Endothelial cell of umbilical vein (primary cell): ENCODE results near the gene NRG3. TPM values are rescaled to one million over a fixed set of nuclear protein-coding genes. Genes with fewer than 3 reads are reported as not detected.

Experiments used
- BruUV-seq: library from RNA; stranded (reverse); fragments of 400-500 nt; replicated peaks from 2 replicates; lab custom pipeline; 2021; lab: Mats Ljungman, UMichigan
- CTCF ChIA-PET: fragments of 300-600, 350-600 bp; sonication (Branson Sonifier 250); formaldehyde crosslinking; loops from one replicate; lab custom pipeline; 2021; ENCODE audit warnings: antibody characterized with exemption, inconsistent platforms; lab: Charles Lee
- POLR2A ChIA-PET: fragments of 300-600, 350-600 bp; sonication (Branson Sonifier 250); formaldehyde crosslinking; loops from one replicate; lab custom pipeline; 2021; ENCODE audit warnings: antibody characterized with exemption, inconsistent platforms; lab: Charles Lee
- DNase-seq: peaks from one replicate; pipeline ENCODE4 v3.0.0-alpha.2; 2011; ENCODE audit warnings: low read depth, low spot score
- FAIRE-seq: peaks from 2 replicates; lab custom pipeline; 2011; peaks lifted over from hg19 to GRCh38; lab: Jason Lieb, UNC
- H2AFZ ChIP-seq: 2 replicates; pipeline ENCODE4 v1.6.0; 2012; ENCODE audit warnings: low read depth, low read length, control low read depth, inconsistent platforms
- H3K27ac ChIP-seq: 2 replicates; pipeline ENCODE4 v1.5.1; 2011; ENCODE audit warnings: low read depth, mild to moderate bottlenecking, control low read depth, low read length, moderate library complexity; ENCODE audit not compliant: insufficient read depth
- H3K27me3 ChIP-seq, 2 experiments: 2 replicates each; pipeline versions ENCODE4 v1.6.0 to v1.6.1; 2011; ENCODE audit warnings: low read length in 2 of 2, mixed read lengths in 1 of 2; ENCODE audit not compliant: control insufficient read depth in 2 of 2, insufficient read depth in 2 of 2
- H3K36me3 ChIP-seq, 2 experiments: 2 replicates in 1 of 2; 3 replicates in 1 of 2; pipeline ENCODE4 v1.5.1; 2011; ENCODE audit warnings: low read length in 2 of 2, mild to moderate bottlenecking in 1 of 2, moderate library complexity in 1 of 2; ENCODE audit not compliant: control insufficient read depth in 2 of 2, insufficient read depth in 2 of 2; ENCODE audit errors: extremely low read depth in 1 of 2
- H3K4me1 ChIP-seq: 3 replicates; pipeline ENCODE4 v1.5.1; 2011; ENCODE audit warnings: mild to moderate bottlenecking, low read length; ENCODE audit not compliant: control insufficient read depth, insufficient read depth; ENCODE audit errors: extremely low read depth
- H3K4me2 ChIP-seq: 2 replicates; pipeline ENCODE4 v1.6.1; 2011; ENCODE audit warnings: low read length, control low read depth, mixed read lengths; ENCODE audit not compliant: insufficient read depth
- H3K4me3 ChIP-seq, 3 experiments: fragments of 200-600 bp in 1 of 3; sonication (generic), shearing (Covaris generic) in 1 of 3; replicated peaks in 1 of 3; 2 replicates each; pipeline ENCODE4 v1.5.1; 2011 to 2016; ENCODE audit warnings: control low read depth in 3 of 3, low read length in 3 of 3, mild to moderate bottlenecking in 2 of 3, inconsistent platforms in 1 of 3, low read depth in 1 of 3, moderate library complexity in 1 of 3; ENCODE audit not compliant: insufficient read depth in 1 of 3
- H3K79me2 ChIP-seq: 2 replicates; pipeline ENCODE4 v1.6.0; 2012; ENCODE audit warnings: low read length, inconsistent platforms; ENCODE audit not compliant: control insufficient read depth, insufficient read depth
- H3K9ac ChIP-seq: replicated peaks from 2 replicates; pipeline ENCODE3; 2011; ENCODE audit warnings: low read length, control low read depth; ENCODE audit not compliant: insufficient read depth; ENCODE audit errors: extremely low read depth
- H3K9me1 ChIP-seq: replicated peaks from 3 replicates; pipeline ENCODE4 v1.6.0; 2011; ENCODE audit warnings: mild to moderate bottlenecking, low read length; ENCODE audit not compliant: control insufficient read depth, insufficient read depth; ENCODE audit errors: extremely low read depth
- H3K9me3 ChIP-seq: replicated peaks from 2 replicates; pipeline ENCODE4 v1.5.1; 2012; ENCODE audit warnings: low read length, inconsistent platforms; ENCODE audit not compliant: control insufficient read depth, insufficient read depth
- H4K20me1 ChIP-seq: replicated peaks from 2 replicates; pipeline ENCODE3; 2011; ENCODE audit warnings: mild to moderate bottlenecking, low read length; ENCODE audit not compliant: control insufficient read depth, insufficient read depth; ENCODE audit errors: extremely low read depth
- EZH2 ChIP-seq: IDR thresholded peaks from 2 replicates; pipeline ENCODE4 v1.6.1; 2012; ENCODE audit warnings: borderline replicate concordance, low read depth, mild to moderate bottlenecking, moderate library complexity, low read length, inconsistent platforms; ENCODE audit not compliant: severe bottlenecking
- FOS ChIP-seq: IDR thresholded peaks from 2 replicates; pipeline ENCODE4 v1.6.1; 2011; ENCODE audit warnings: mild to moderate bottlenecking, low read length, moderate library complexity, borderline replicate concordance; ENCODE audit not compliant: insufficient read depth
- GATA2 ChIP-seq: IDR thresholded peaks from 2 replicates; pipeline ENCODE4 v1.7.0; 2011; ENCODE audit warnings: low read depth, mild to moderate bottlenecking, moderate library complexity, mixed read lengths, low read length; ENCODE audit not compliant: insufficient read length, insufficient read depth
- MAX ChIP-seq: IDR thresholded peaks from 2 replicates; pipeline ENCODE4 v1.6.1; 2011; ENCODE audit not compliant: insufficient read depth, insufficient read length
- MYC ChIP-seq: IDR thresholded peaks from one replicate; pipeline ENCODE4 v1.6.1; 2011; ENCODE audit warnings: mild to moderate bottlenecking, low read depth, low read length
- POLR2A ChIP-seq: IDR thresholded peaks from 2 replicates; pipeline ENCODE4 v1.6.1; 2012; ENCODE audit warnings: low read depth, mild to moderate bottlenecking, control low read depth, low read length
- POLR2AphosphoS5 ChIP-seq: IDR thresholded peaks from 2 replicates; pipeline ENCODE4 v1.6.1; 2012; ENCODE audit warnings: low read depth, mild to moderate bottlenecking, control low read depth, low read length, moderate library complexity; ENCODE audit not compliant: insufficient read depth
- dilution Hi-C: fragments of 300-500 bp; cut with MboI; formaldehyde crosslinking; loops from one replicate; pipeline ENCODE4 v1.15.0; 2019; ENCODE audit warnings: low sequenced_read_pairs; ENCODE audit not compliant: extremely low pct_ligation_motif_present
- intact Hi-C: fragments of 100-400 bp; cut with micrococcal nuclease; formaldehyde crosslinking; loops from one replicate; pipeline ENCODE4 v1.10.0; 2022
- polyA plus RNA-seq, 4 experiments: library from polyadenylated mRNA; depleted of rRNA in 3 of 4; stranded (reverse) in 3 of 4; unstranded in 1 of 4; fragments of >200 nt; gene quantifications; 2 replicates each; pipeline versions ENCODE4 v1.2.1 to v1.2.3, GENCODE V29; 2011 to 2012; ENCODE audit warnings: missing spikeins in 1 of 4
- total RNA-seq: library from RNA; stranded (reverse); gene quantifications from 2 replicates; pipeline ENCODE4 v1.2.3, GENCODE V29; 2021

NRG3 gene
- total and polyA plus RNA-seq, 2 donors (not counting 3 experiments of a cell fraction or from before 2014, with no cell fraction given) = 1.9 to 3.9 TPM

- no peaks in the 10 kb centered on the region for H3K9me3 ChIP-seq
- no peak overlapping the region for H3K9ac ChIP-seq
- POLR2A ChIA-PET = no interaction called here
- CTCF ChIA-PET = no interaction called here
- H3K79me2 ChIP-seq = no peaks in the 10 kb centered on the region
- no peaks in the 10 kb centered on the region for H3K4me1 ChIP-seq
- no peak overlapping the region for H3K27ac ChIP-seq
- DNase-seq (no peak), FAIRE-seq (no peak)
- no peak overlapping the region for H2AFZ ChIP-seq
- H4K20me1 ChIP-seq = no peaks in the 10 kb centered on the region
- BruUV-seq = no TSS peak
- H3K4me2 ChIP-seq = no peak overlapping the region
- no peak overlapping the region for H3K4me3 ChIP-seq
- no peaks in the 10 kb centered on the region for H3K36me3 ChIP-seq
- intact Hi-C loops = no loop called here
- no peaks in the 10 kb centered on the region for H3K27me3 ChIP-seq
- no peaks in the 10 kb centered on the region for H3K9me1 ChIP-seq
- TF ChIP-seq EZH2 = no peak
- TF ChIP-seq GATA2 = no peak
- no peak for TF ChIP-seq MAX
- dilution Hi-C loops = no loop called here
These were observed 1043.0 kb downstream of the NRG3 start for GRCh38 chr10:82918022-82918421.

- H3K27me3 ChIP-seq = no peaks in the 10 kb centered on the region
- ChIA-PET CTCF (no interaction called here), POLR2A (no interaction called here)
- dilution Hi-C loops (no loop called here), intact Hi-C loops (no loop called here)
- H3K9me1 ChIP-seq = no peaks in the 10 kb centered on the region
- DNase-seq (no peak), FAIRE-seq (no peak)
- H3K79me2 ChIP-seq = no peaks in the 10 kb centered on the region
- H3K4me1 ChIP-seq = no peaks in the 10 kb centered on the region
- H3K9me3 ChIP-seq = no peaks in the 10 kb centered on the region
- no peak overlapping the region for H3K4me3 ChIP-seq
- no peaks in the 10 kb centered on the region for H3K36me3 ChIP-seq
- no peak for TF ChIP-seq FOS
- TF ChIP-seq POLR2A = no peak
- no peak for TF ChIP-seq MYC
- no peak for TF ChIP-seq POLR2AphosphoS5
- H3K27ac ChIP-seq = no peak overlapping the region
- no peaks in the 10 kb centered on the region for H4K20me1 ChIP-seq
- H2AFZ ChIP-seq = no peak overlapping the region
- no peak overlapping the region for H3K4me2 ChIP-seq
- H3K9ac ChIP-seq = no peak overlapping the region
- no TSS peak for BruUV-seq
These were observed 1047.1 kb downstream of the NRG3 start for GRCh38 chr10:82922046-82922445.
